RKO (cell line): ENCODE data around the gene UBA5.

ENCODE experiments used
- DNase-seq: peaks from one replicate; pipeline ENCODE4 v3.0.0-alpha.2; 2016; ENCODE audit warnings: low spot score

Gene UBA5

GRCh38 chr3:132721479-132722164 lies 61.5 kb downstream of the UBA5 start:
- peak; percentile 75 for DNase-seq

- peak; percentile 92 for DNase-seq
Observed at GRCh38 chr3:132722165-132723023, 62.3 kb downstream of the UBA5 start, which contains the start of gene NPHP3. TSS of gene NPHP3 (minus strand) at chr3:132722409. CDS start at chr3:132722355, 54 bp downstream.

- no peak for DNase-seq
Observed at GRCh38 chr3:132723024-132723950, 63.2 kb downstream of the UBA5 start.

GRCh38 chr3:132726341-132726823 lies 66.3 kb downstream of the UBA5 start:
- peak; percentile 63 for DNase-seq
